Left lung (tissue), 10 donors: Measurements from ENCODE around the gene UPF2. TPM values are rescaled to one million over a fixed set of nuclear protein-coding genes. Genes with fewer than 3 reads are reported as not detected.
"Not testable (repeated sequence)": the region's sequence is repeated elsewhere in the genome, so short reads cannot be mapped to it uniquely, and the experiment has no call there.

Experiments used
- ATAC-seq: fragments of 200-7000 bp; cut with Tn5 transposase; one replicate; pipeline ENCODE4 v1.9.1; 2020; ENCODE audit warnings: moderate library complexity
- DNase-seq, 4 donors: peaks; one replicate each; pipeline ENCODE4 v3.0.0-alpha.2; 2013 to 2020
- H3K27ac ChIP-seq, 2 donors: fragments of 200-600 bp; sonication (generic) in 1 of 2; one replicate each; pipeline versions ENCODE4 v1.5.0 to v1.8.0; 2020 to 2021
- H3K27me3 ChIP-seq, 2 donors: fragments of 200-600 bp; sonication (generic) in 1 of 2; one replicate each; pipeline versions ENCODE4 v1.5.0 to v1.8.0; 2020 to 2021
- H3K36me3 ChIP-seq, 2 donors: fragments of 200-600 bp; sonication (generic) in 1 of 2; one replicate each; pipeline versions ENCODE4 v1.5.0 to v1.8.0; 2020 to 2021
- H3K4me1 ChIP-seq, 2 donors: fragments of 200-600 bp; one replicate each; pipeline ENCODE4 v1.8.0; 2021
- H3K4me3 ChIP-seq, 2 donors: fragments of 200-600 bp; sonication (generic) in 1 of 2; one replicate each; pipeline versions ENCODE4 v1.5.0 to v1.8.0; 2020 to 2021; ENCODE audit warnings: mild to moderate bottlenecking in 1 of 2
- H3K9me3 ChIP-seq, 2 donors: fragments of 200-600 bp; sonication (generic) in 1 of 2; one replicate each; pipeline versions ENCODE4 v1.5.0 to v1.8.0; 2020 to 2021
- CTCF ChIP-seq, 2 donors: fragments of 200-600 bp; sonication (generic) in 1 of 2; IDR thresholded peaks; one replicate each; pipeline versions ENCODE4 v1.5.0 to v1.8.0; 2021; ENCODE audit warnings: antibody characterized with exemption in 2 of 2
- intact Hi-C, 2 donors: fragments of 100-400 bp; cut with DNase I; formaldehyde crosslinking; loops; one replicate each; pipeline versions ENCODE4 v1.11.2 to v1.14.2; 2022
- polyA plus RNA-seq, 6 donors: library from polyadenylated mRNA; unstranded; fragments of 120-200 nt; gene quantifications; one replicate each; pipeline ENCODE4 v1.2.1, GENCODE V29; 2013; ENCODE audit not compliant: insufficient read length in 6 of 6
- total RNA-seq, 2 donors: library from RNA; stranded (reverse); fragmentation: NEBNext Ultra II Directional; extraction: Animal tissue kit (Norgen Biotek cat#: 25700); gene quantifications; one replicate each; pipeline ENCODE4 v1.2.1, GENCODE V29; 2021
- donor health status: DM: no; HTN: yes; CAD: no.
- donor health status: DM: no; HTN: no; CAD: no.

UPF2 gene
- total and polyA plus RNA-seq, 8 donors: 14.5 to 44.3 (median 33.2) TPM

- Histone ChIP-seq H3K4me1 (no peaks in the 10 kb centered on the region), H3K36me3 (peaks cover 0 to 22% of the 10 kb centered on the region in 2 donors), H3K4me3 (no peak overlapping the region), H3K27me3 (no peaks in the 10 kb centered on the region), H3K27ac (no peak overlapping the region), H3K9me3 (no peaks in the 10 kb centered on the region)
- intact Hi-C loops: no loop called here
- ATAC-seq (no peak), DNase-seq (no peak)
- no peak for TF ChIP-seq CTCF (IDR thresholded peaks at IDR 0.05)
Measured at GRCh38 chr10:12081470-12081869, 38.9 kb upstream of the UPF2 start.

DNA sequence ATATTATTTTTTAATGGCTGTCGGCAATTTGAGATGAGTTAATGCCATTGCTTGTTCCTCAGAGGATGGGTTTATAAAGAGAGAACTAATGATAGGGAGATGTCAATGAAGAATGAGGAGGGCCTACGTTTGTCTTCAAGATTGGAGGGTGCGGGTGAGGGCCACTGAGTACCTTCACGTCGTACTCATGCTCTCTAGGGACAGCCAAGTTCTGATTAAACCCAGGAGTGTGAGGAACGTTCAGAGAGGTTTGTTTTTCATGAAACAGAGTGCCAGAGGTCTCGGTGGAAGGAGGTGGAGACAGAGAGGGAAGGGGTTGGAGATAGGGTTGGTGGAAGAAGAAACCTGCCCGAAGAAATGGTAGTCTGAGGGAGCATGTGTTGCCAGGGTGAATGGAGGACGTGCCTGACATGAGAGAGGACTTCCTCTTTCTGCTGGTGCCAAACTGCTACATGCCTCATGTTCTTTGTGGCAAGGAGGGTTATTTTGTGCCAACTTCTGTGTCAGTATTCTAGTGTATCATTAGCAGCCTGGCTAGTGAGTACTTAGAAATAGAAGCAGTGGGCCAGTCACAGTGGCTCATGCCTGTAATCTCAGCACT, 35.1 kb upstream of the UPF2 start:
- no peaks in the 10 kb centered on the region for H3K9me3 ChIP-seq
- no peak for DNase-seq
- H3K4me1 ChIP-seq: no peaks in the 10 kb centered on the region
- H3K4me3 ChIP-seq: no peak overlapping the region
- intact Hi-C loops: no loop called here
- no peaks in the 10 kb centered on the region for H3K27me3 ChIP-seq
- H3K27ac ChIP-seq: no peak overlapping the region
- no peaks in the 10 kb centered on the region for H3K36me3 ChIP-seq
- no peak for ATAC-seq
- no peak for TF ChIP-seq CTCF (IDR thresholded peaks at IDR 0.05)

DNA sequence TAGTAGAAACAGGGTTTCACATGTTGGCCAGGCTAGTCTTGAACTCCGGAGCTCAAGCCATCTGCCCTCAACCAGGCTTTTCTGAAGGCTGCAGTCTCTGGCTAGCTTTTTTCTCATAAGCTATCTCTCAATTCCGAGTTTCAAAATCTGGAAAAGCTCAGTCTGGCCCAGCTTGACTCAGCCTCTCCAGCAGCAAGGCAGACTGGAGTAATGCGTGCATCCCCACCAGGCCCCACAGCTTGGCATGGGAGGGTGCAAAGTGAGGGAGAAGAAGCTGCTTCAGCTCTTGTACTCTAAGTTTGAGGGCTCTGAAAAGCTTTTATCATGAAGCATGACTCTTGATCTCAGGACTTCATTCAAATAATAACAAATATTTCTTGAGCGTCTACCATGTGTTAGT, 30.9 kb upstream of the UPF2 start:
- Histone ChIP-seq H3K9me3 (no peaks in the 10 kb centered on the region), H3K27me3 (no peaks in the 10 kb centered on the region), H3K36me3 (no peaks in the 10 kb centered on the region), H3K4me1 (peaks cover 6 to 17% of the 10 kb centered on the region in 2 donors), H3K27ac (no peak overlapping the region), H3K4me3 (no peak overlapping the region)
- TF ChIP-seq CTCF (IDR thresholded peaks at IDR 0.05): no peak
- ATAC-seq: no peak
- DNase-seq: no peak
- intact Hi-C loops: no loop called here

- ATAC-seq, H3K9me3 ChIP-seq, H3K27ac ChIP-seq, H3K4me3 ChIP-seq, H3K36me3 ChIP-seq, DNase-seq, H3K27me3 ChIP-seq, intact Hi-C loops: not testable (repeated sequence)
- peaks cover 6 to 20% of the 10 kb centered on the region in 2 donors for H3K4me1 ChIP-seq
Measured at GRCh38 chr10:12071441-12071840, 28.8 kb upstream of the UPF2 start.

- no peaks in the 10 kb centered on the region for H3K9me3 ChIP-seq
- TF ChIP-seq CTCF (IDR thresholded peaks at IDR 0.05): peak; percentile 26 to 76
- ATAC-seq (peak; percentile 99), DNase-seq (peak; percentile 96 to 99 (median 99))
- intact Hi-C loops: no loop called here
- H3K27me3 ChIP-seq: no peaks in the 10 kb centered on the region
- peak within 1 kb of the TSS; percentile 78 to 82 for H3K27ac ChIP-seq
- no peaks in the 10 kb centered on the region for H3K36me3 ChIP-seq
- H3K4me1 ChIP-seq: peaks cover 6 to 20% of the 10 kb centered on the region in 2 donors
- peak within 1 kb of the TSS; percentile 79 to 85 for H3K4me3 ChIP-seq
Measured at GRCh38 chr10:12068449-12069269, 26.1 kb upstream of the UPF2 start, which contains the start of gene DHTKD1. DHTKD1 (plus strand) TSS chr10:12068954; CDS start chr10:12069034, 80 bp downstream.
